H1 (cell line): ENCODE data around the gene TMTC4. TPM values are rescaled to one million over a fixed set of nuclear protein-coding genes. Genes with fewer than 3 reads are reported as not detected.

ENCODE experiments used
- CTCF ChIA-PET: fragments of 300-600 bp; sonication (Branson Sonifier 250); formaldehyde crosslinking; loops from one replicate; lab custom pipeline; 2021; ENCODE audit not compliant: partially characterized antibody; lab: Charles Lee
- POLR2A ChIA-PET: fragments of 300-600 bp; sonication (Branson Sonifier 250); formaldehyde crosslinking; loops from one replicate; lab custom pipeline; 2021; ENCODE audit warnings: inconsistent platforms; ENCODE audit not compliant: partially characterized antibody; lab: Charles Lee
- DNase-seq, 2 experiments: peaks; one replicate each; pipeline versions ENCODE4 v3.0.0 to v3.0.0-alpha.2; 2010 to 2022; ENCODE audit warnings: low spot score in 2 of 2, low read depth in 1 of 2, mixed read lengths in 1 of 2
- FAIRE-seq: peaks from 2 replicates; lab custom pipeline; 2011; peaks lifted over from hg19 to GRCh38; lab: Jason Lieb, UNC
- H2AFZ ChIP-seq: 2 replicates; pipeline ENCODE4 v1.8.1; 2012; ENCODE audit warnings: low read length, inconsistent platforms
- H2AK5ac ChIP-seq: 2 replicates; pipeline ENCODE4 v1.6.1; 2013; ENCODE audit warnings: low read depth, low read length
- H2BK120ac ChIP-seq: replicated peaks from 2 replicates; pipeline ENCODE3; 2013; ENCODE audit warnings: low read depth, low read length, inconsistent platforms
- H2BK12ac ChIP-seq: 2 replicates; pipeline ENCODE4 v1.6.1; 2013; ENCODE audit warnings: low read depth, low read length
- H2BK15ac ChIP-seq: 2 replicates; pipeline ENCODE4 v1.6.1; 2013; ENCODE audit warnings: low read length
- H2BK20ac ChIP-seq: 2 replicates; pipeline ENCODE4 v1.6.1; 2013; ENCODE audit warnings: low read length
- H2BK5ac ChIP-seq: 2 replicates; pipeline ENCODE4 v1.6.1; 2013; ENCODE audit warnings: low read depth, low read length
- H3K14ac ChIP-seq: 2 replicates; pipeline ENCODE4 v1.6.1; 2013; ENCODE audit warnings: inconsistent platforms; ENCODE audit not compliant: insufficient read length
- H3K18ac ChIP-seq: 2 replicates; pipeline ENCODE4 v1.6.1; 2013; ENCODE audit warnings: low read length; ENCODE audit errors: extremely low read depth
- H3K23ac ChIP-seq: 2 replicates; pipeline ENCODE4 v1.6.1; 2013; ENCODE audit warnings: inconsistent platforms; ENCODE audit not compliant: insufficient read length
- H3K23me2 ChIP-seq: 2 replicates; pipeline ENCODE4 v1.6.1; 2013; ENCODE audit warnings: low read depth, low read length
- H3K27ac ChIP-seq: 2 replicates; pipeline ENCODE4 v1.6.1; 2011; ENCODE audit warnings: low read depth, low read length, inconsistent platforms
- H3K27me3 ChIP-seq, 4 experiments: replicated peaks in 1 of 4; 1 replicate in 1 of 4; 2 replicates in 3 of 4; pipeline versions ENCODE4 v1.6.1 to v1.8.1; 2011 to 2013; ENCODE audit warnings: low read length in 3 of 4, mild to moderate bottlenecking in 3 of 4, inconsistent platforms in 2 of 4, mixed read lengths in 2 of 4, moderate library complexity in 1 of 4; ENCODE audit not compliant: control insufficient read depth in 3 of 4, insufficient read depth in 3 of 4; ENCODE audit errors: extremely low read depth in 1 of 4
- H3K36me3 ChIP-seq, 4 experiments: 2 replicates each; pipeline versions ENCODE4 v1.6.1 to v1.8.1; 2011 to 2013; ENCODE audit warnings: mild to moderate bottlenecking in 4 of 4, low read length in 3 of 4, moderate library complexity in 2 of 4, control low read depth in 1 of 4, inconsistent platforms in 1 of 4; ENCODE audit not compliant: insufficient read depth in 4 of 4, control insufficient read depth in 2 of 4
- H3K4ac ChIP-seq: replicated peaks from 2 replicates; pipeline ENCODE3; 2013; ENCODE audit warnings: low read length, low read depth, mixed read lengths, inconsistent platforms; ENCODE audit not compliant: insufficient read length
- H3K4me1 ChIP-seq, 4 experiments: replicated peaks in 1 of 4; 1 replicate in 1 of 4; 2 replicates in 3 of 4; pipeline versions ENCODE4 v1.6.1 to v1.8.1; 2011 to 2013; ENCODE audit warnings: low read length in 3 of 4, inconsistent platforms in 2 of 4, mixed read lengths in 1 of 4; ENCODE audit not compliant: insufficient read depth in 4 of 4, control insufficient read depth in 3 of 4
- H3K4me2 ChIP-seq, 2 experiments: 2 replicates each; pipeline versions ENCODE4 v1.6.1 to v1.8.1; 2011 to 2013; ENCODE audit warnings: low read depth in 2 of 2, low read length in 2 of 2, control low read depth in 1 of 2, inconsistent platforms in 1 of 2, mild to moderate bottlenecking in 1 of 2; ENCODE audit not compliant: insufficient read depth in 1 of 2
- H3K4me3 ChIP-seq, 4 experiments: fragments of 200-600, 300-600 bp in 1 of 4; sonication (generic), shearing (Covaris generic), sonication (Bioruptor Twin) in 1 of 4; 2 replicates each; pipeline versions ENCODE4 v1.5.1 to v1.8.1; 2011 to 2016; ENCODE audit warnings: low read length in 4 of 4, low read depth in 3 of 4, control low read depth in 2 of 4, inconsistent platforms in 2 of 4, mild to moderate bottlenecking in 2 of 4, mixed read lengths in 1 of 4, moderate library complexity in 1 of 4; ENCODE audit not compliant: insufficient read depth in 2 of 4; ENCODE audit errors: extremely low read depth in 1 of 4
- H3K56ac ChIP-seq: replicated peaks from 2 replicates; pipeline ENCODE3; 2013; ENCODE audit warnings: low read depth, mild to moderate bottlenecking, mixed read lengths, low read length, inconsistent platforms; ENCODE audit not compliant: insufficient read length
- H3K79me1 ChIP-seq: 2 replicates; pipeline ENCODE4 v1.6.1; 2013; ENCODE audit warnings: low read depth, low read length, control low read depth
- H3K79me2 ChIP-seq, 2 experiments: 2 replicates each; pipeline versions ENCODE4 v1.6.1 to v1.8.1; 2012 to 2013; ENCODE audit warnings: low read length in 2 of 2, mild to moderate bottlenecking in 2 of 2, inconsistent platforms in 1 of 2; ENCODE audit not compliant: insufficient read depth in 2 of 2, control insufficient read depth in 1 of 2
- H3K9ac ChIP-seq, 4 experiments: replicated peaks in 1 of 4; 1 replicate in 1 of 4; 2 replicates in 3 of 4; pipeline versions ENCODE4 v1.6.1 to v1.8.1; 2011 to 2013; ENCODE audit warnings: low read depth in 3 of 4, low read length in 3 of 4, control low read depth in 2 of 4, mild to moderate bottlenecking in 2 of 4, moderate library complexity in 2 of 4, inconsistent platforms in 1 of 4; ENCODE audit errors: extremely low read depth in 1 of 4
- H3K9me3 ChIP-seq, 2 experiments: 2 replicates each; pipeline versions ENCODE4 v1.6.1 to v1.8.1; 2012 to 2013; ENCODE audit warnings: mild to moderate bottlenecking in 2 of 2, moderate library complexity in 2 of 2, control low read depth in 1 of 2, inconsistent platforms in 1 of 2, low read depth in 1 of 2, low read length in 1 of 2, mixed read lengths in 1 of 2; ENCODE audit not compliant: insufficient read depth in 2 of 2
- H4K20me1 ChIP-seq, 2 experiments: replicated peaks in 1 of 2; 2 replicates each; pipeline versions ENCODE3 to v1.8.1; 2011 to 2013; ENCODE audit warnings: inconsistent platforms in 2 of 2, low read length in 2 of 2, mild to moderate bottlenecking in 1 of 2; ENCODE audit not compliant: insufficient read depth in 2 of 2, control insufficient read depth in 1 of 2
- H4K5ac ChIP-seq: 2 replicates; pipeline ENCODE4 v1.6.1; 2013; ENCODE audit warnings: low read length, low read depth, mixed read lengths, inconsistent platforms; ENCODE audit not compliant: insufficient read length
- H4K8ac ChIP-seq: 2 replicates; pipeline ENCODE4 v1.8.0; 2013; ENCODE audit warnings: mild to moderate bottlenecking, moderate library complexity, low read length, inconsistent platforms; ENCODE audit not compliant: insufficient read depth; ENCODE audit errors: extremely low read depth
- H4K91ac ChIP-seq: replicated peaks from 2 replicates; pipeline ENCODE3; 2013; ENCODE audit warnings: low read length, mixed read lengths, inconsistent platforms; ENCODE audit not compliant: insufficient read length
- ATF3 ChIP-seq: IDR thresholded peaks from 2 replicates; pipeline ENCODE4 v1.6.1; 2011; ENCODE audit warnings: low read depth, mild to moderate bottlenecking, low read length; ENCODE audit not compliant: insufficient read depth
- CBX8 ChIP-seq: fragments of 300-800, 300-1000 bp; sonication (generic); IDR thresholded peaks from 2 replicates; pipeline ENCODE4 v1.7.1; 2016; ENCODE audit warnings: low read depth, low read length, borderline replicate concordance
- HDAC2 ChIP-seq, 2 experiments: fragments of 300-600 bp in 1 of 2; sonication (generic) in 1 of 2; IDR thresholded peaks; 2 replicates each; pipeline ENCODE4 v1.6.1; 2011 to 2012; ENCODE audit warnings: low read depth in 2 of 2, low read length in 2 of 2, mild to moderate bottlenecking in 2 of 2, moderate library complexity in 2 of 2, borderline replicate concordance in 1 of 2, inconsistent platforms in 1 of 2
- HDAC6 ChIP-seq: IDR thresholded peaks from one replicate; pipeline ENCODE4 v1.7.1; 2012; ENCODE audit warnings: low read depth, mild to moderate bottlenecking, inconsistent platforms, low read length, moderate library complexity
- KDM1A ChIP-seq: fragments of 200-600, 300-600 bp; sonication (generic); IDR thresholded peaks from 2 replicates; pipeline ENCODE4 v1.7.1; 2016; ENCODE audit warnings: mild to moderate bottlenecking, low read length, borderline replicate concordance
- NANOG ChIP-seq: IDR thresholded peaks from 2 replicates; pipeline ENCODE4 v1.6.1; 2011; ENCODE audit warnings: low read length, low read depth, mild to moderate bottlenecking, inconsistent platforms; ENCODE audit not compliant: insufficient read depth, poor library complexity, severe bottlenecking
- RBBP5 ChIP-seq: IDR thresholded peaks from 2 replicates; pipeline ENCODE4 v1.7.1; 2012; ENCODE audit warnings: low read depth, mild to moderate bottlenecking, inconsistent platforms, low read length, moderate library complexity, borderline replicate concordance
- RXRA ChIP-seq: IDR thresholded peaks from 2 replicates; pipeline ENCODE4 v1.6.1; 2011; ENCODE audit warnings: low read depth, mild to moderate bottlenecking, low read length, moderate library complexity; ENCODE audit not compliant: insufficient read depth
- WGBS, 2 experiments: shearing (Covaris generic) in 1 of 2; methylation state at CpG; one replicate each; pipeline versions ENCODE4 v1.1.6 to v1.1.7; 2013 to 2015; ENCODE audit warnings: low lambda C conversion rate in 2 of 2, mixed read lengths in 2 of 2, inconsistent platforms in 1 of 2, low coverage in 1 of 2, missing lambda C conversion rate in 1 of 2; ENCODE audit not compliant: insufficient replicate concordance in 2 of 2, insufficient coverage in 1 of 2, insufficient read length in 1 of 2; ENCODE audit errors: extremely low coverage in 1 of 2, missing lambda C conversion rate in 1 of 2; 5-methylcytosine and 5-hydroxymethylcytosine counted together
- polyA plus RNA-seq, 7 experiments: library from polyadenylated mRNA; depleted of rRNA in 3 of 7; stranded (reverse) in 5 of 7; unstranded in 2 of 7; fragments of >200 nt in 5 of 7; fragments of 200-250 nt in 2 of 7; gene quantifications; 1 replicate in 5 of 7; 2 replicates in 1 of 7; 4 replicates in 1 of 7; pipeline versions ENCODE4 v1.2.1 to v1.2.3, GENCODE V29; 2011 to 2013; ENCODE audit warnings: missing spikeins in 2 of 7, mixed read lengths in 2 of 7
- total RNA-seq: library from RNA; stranded (reverse); fragmentation: NEBNext Ultra II Directional; extraction: Animal tissue kit (Norgen Biotek cat#: 25700); gene quantifications from 2 replicates; pipeline ENCODE4 v1.2.1, GENCODE V29; 2021

TMTC4 gene
- total and polyA plus RNA-seq, 2 of the 8 experiments (the other 6 are each of a cell fraction or from before 2014, with no cell fraction given), result 26.3 to 42.6 TPM

GRCh38 chr13:100652510-100652909 is 22.1 kb downstream of the TMTC4 start:
- TF ChIP-seq ATF3 (no peak), NANOG (no peak), CBX8 (no peak), RXRA (no peak), RBBP5 (no peak), HDAC2 (IDR thresholded peaks at IDR 0.05; ENCODE audit: borderline replicate concordance in 1 of 2, low read depth in 2 of 2, low read length in 2 of 2) (no peak), HDAC6 (no peak), KDM1A (no peak)
- Histone ChIP-seq H3K9me3 (no peaks in the 10 kb centered on the region), H3K79me1 (no peaks in the 10 kb centered on the region), H2BK20ac (no peak overlapping the region), H3K27me3 (no peaks in the 10 kb centered on the region), H3K4me1 (peaks cover 0 to 6% (median 1%) of the 10 kb centered on the region in 4 experiments; a peak in 3 of 7 replicates), H4K5ac (no peak overlapping the region), H2BK120ac (no peak overlapping the region), H3K79me2 (no peaks in the 10 kb centered on the region), H3K18ac (no peak overlapping the region), H3K4me2 (no peak overlapping the region), H2BK5ac (no peak overlapping the region), H3K27ac (no peak overlapping the region), H3K4ac (no peak overlapping the region), H4K8ac (no peak overlapping the region), H2AK5ac (no peak overlapping the region), H4K91ac (no peak overlapping the region), H3K36me3 (peaks cover 0 to 18% (median 11%) of the 10 kb centered on the region in 4 experiments; a peak in 6 of 8 replicates), H3K23me2 (no peaks in the 10 kb centered on the region), H3K23ac (no peak overlapping the region), H3K56ac (no peak overlapping the region), H3K14ac (no peak overlapping the region), H2BK15ac (no peak overlapping the region), H4K20me1 (no peaks in the 10 kb centered on the region), H3K4me3 (no peak overlapping the region), H3K9ac (no peak overlapping the region), H2AFZ (no peak overlapping the region), H2BK12ac (no peak overlapping the region)
- FAIRE-seq (no peak), DNase-seq (no peak)
- CTCF ChIA-PET, result interaction anchor here (0.7 to 1.2 kb wide), 4 partner anchors 18 to 80 kb away, joined by 3 read pairs; no protein-coding TSS in a partner anchor
- 85% methylated on average over 2 of the region's 2 CpGs; no CpG with 5 or more reads in 1 of the 2 experiments for WGBS, 2 experiments
- POLR2A ChIA-PET, result interaction anchor here (0.6 to 1.2 kb wide), 2 partner anchors 9 to 119 kb away, joined by 3 read pairs; no protein-coding TSS in a partner anchor
